Activated T-cell treated with anti-CD3 and anti-CD28 coated beads, Interleukin-2, amount 50 U/mL, for 4 hours (primary cell): ENCODE data around the gene SLC6A3. TPM values are rescaled to one million over a fixed set of nuclear protein-coding genes. Genes with fewer than 3 reads are reported as not detected.
"Not testable (repeated sequence)": the region's sequence is repeated elsewhere in the genome, so short reads cannot be mapped to it uniquely, and the experiment has no call there.

Experiments used
- ATAC-seq, 2 donors: fragments of 200-7000 bp; cut with Tn5 transposase; one replicate each; pipeline ENCODE4 v1.10.0; 2021
- DNase-seq: peaks from one replicate; pipeline ENCODE4 v3.0.0-alpha.2; 2020
- H3K27me3 Mint-ChIP-seq: one replicate; pipeline ENCODE4 v1.8.0; 2021; ENCODE audit warnings: low read depth, mixed read lengths
- H3K36me3 Mint-ChIP-seq: one replicate; pipeline ENCODE4 v1.8.0; 2022; ENCODE audit warnings: mixed read lengths; ENCODE audit not compliant: insufficient read depth
- H3K4me1 Mint-ChIP-seq: one replicate; pipeline ENCODE4 v1.8.0; 2021; ENCODE audit warnings: low read depth, mixed read lengths
- H3K4me3 Mint-ChIP-seq: one replicate; pipeline ENCODE4 v1.8.0; 2021; ENCODE audit warnings: mild to moderate bottlenecking, moderate library complexity, mixed read lengths
- H3K9me3 Mint-ChIP-seq: one replicate; pipeline ENCODE4 v1.8.0; 2021; ENCODE audit warnings: mixed read lengths
- total RNA-seq, 3 donors: library from RNA; stranded (reverse); gene quantifications; one replicate each; pipeline ENCODE4 v1.2.1, GENCODE V29; 2021

SLC6A3 gene
- total RNA-seq, 3 donors from 2014 or later: not detected

- Mint-ChIP-seq H3K36me3 (peaks cover 11% of the 10 kb centered on the region), H3K27me3 (no peaks in the 10 kb centered on the region), H3K9me3 (no peaks in the 10 kb centered on the region), H3K4me1 (peaks cover 6% of the 10 kb centered on the region), H3K4me3 (no peak overlapping the region)
- ATAC-seq (no peak), DNase-seq (no peak)
Measured at GRCh38 chr5:1481959-1482331, 36.7 kb upstream of the SLC6A3 start.

DNA sequence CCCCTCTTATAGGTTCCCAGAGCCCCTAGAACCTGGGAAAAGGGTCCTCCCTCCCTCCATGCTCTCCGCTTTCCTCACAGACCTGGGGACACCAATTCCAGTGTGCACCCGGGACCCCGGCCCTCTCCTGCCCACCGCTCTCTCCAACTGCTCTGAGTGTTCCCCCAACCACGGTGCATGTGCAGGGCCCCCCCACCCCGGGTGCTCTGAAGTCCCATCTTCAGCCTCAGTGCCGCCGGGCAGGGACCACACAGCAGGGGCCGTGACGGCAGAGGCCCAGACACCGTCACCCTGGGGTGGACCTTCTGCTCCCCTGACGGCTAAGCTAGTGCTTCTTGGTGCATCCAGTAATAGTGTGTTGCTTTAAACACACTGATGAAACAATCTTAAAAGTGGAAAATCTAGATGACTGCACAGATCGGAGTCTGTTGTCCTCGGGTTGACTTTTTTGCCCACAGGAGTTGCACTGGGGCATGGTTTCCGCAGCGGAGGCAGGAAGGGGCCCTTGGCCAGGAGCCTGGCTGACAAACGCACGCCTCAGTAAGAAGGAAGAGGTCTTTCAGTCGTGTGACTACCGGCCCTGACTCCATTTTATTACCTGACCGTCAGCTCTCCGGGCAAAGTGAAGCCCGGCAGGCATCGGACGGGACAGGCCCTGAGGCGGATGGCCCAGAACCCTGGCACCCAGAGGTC lies 36.2 kb upstream of the SLC6A3 start:
- Mint-ChIP-seq H3K4me3 (no peak overlapping the region), H3K4me1 (peaks cover 6% of the 10 kb centered on the region), H3K36me3 (peaks cover 14% of the 10 kb centered on the region), H3K27me3 (no peaks in the 10 kb centered on the region), H3K9me3 (no peaks in the 10 kb centered on the region)
- ATAC-seq (no peak), DNase-seq (no peak)

- Mint-ChIP-seq H3K9me3 (no peaks in the 10 kb centered on the region), H3K36me3 (peaks cover 14% of the 10 kb centered on the region), H3K27me3 (no peaks in the 10 kb centered on the region), H3K4me1 (peaks cover 6% of the 10 kb centered on the region), H3K4me3 (no peak overlapping the region)
- DNase-seq (no peak), ATAC-seq (no peak)
Measured at GRCh38 chr5:1480806-1481205, 35.6 kb upstream of the SLC6A3 start.

DNA sequence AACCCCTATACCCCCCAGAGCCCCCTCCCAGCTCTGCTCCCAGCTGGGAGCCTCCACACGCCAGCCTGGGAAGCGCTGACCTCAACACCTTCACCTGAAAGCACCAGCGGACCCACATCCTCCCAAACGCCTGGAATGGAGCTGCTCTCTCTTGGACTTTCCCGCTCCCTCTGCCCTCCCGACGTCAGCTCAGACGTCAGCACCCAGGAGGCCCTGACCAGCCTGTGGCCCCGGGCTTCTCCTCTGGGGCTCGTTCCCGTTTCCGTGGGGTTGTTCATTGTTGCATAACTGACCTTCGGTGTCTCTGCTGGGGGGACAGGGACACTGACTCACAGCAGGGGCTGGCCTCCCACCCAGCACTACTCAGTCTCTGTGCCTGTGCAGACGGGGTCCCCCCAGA lies 35.0 kb upstream of the SLC6A3 start:
- no peak for DNase-seq
- H3K9me3 Mint-ChIP-seq: no peaks in the 10 kb centered on the region
- peaks cover 14% of the 10 kb centered on the region for H3K36me3 Mint-ChIP-seq
- no peaks in the 10 kb centered on the region for H3K27me3 Mint-ChIP-seq
- peaks cover 5% of the 10 kb centered on the region for H3K4me1 Mint-ChIP-seq
- ATAC-seq: no peak
- peak overlapping the region; percentile 5 for H3K4me3 Mint-ChIP-seq

- Mint-ChIP-seq H3K36me3 (peaks cover 14% of the 10 kb centered on the region), H3K4me3 (no peak overlapping the region)
- peak; percentile 53 to 64 for ATAC-seq
Measured at GRCh38 chr5:1479581-1480188, 34.4 kb upstream of the SLC6A3 start.

GRCh38 chr5:1479066-1479465 lies 33.8 kb upstream of the SLC6A3 start:
- no peaks in the 10 kb centered on the region for H3K27me3 Mint-ChIP-seq
- peaks cover 4% of the 10 kb centered on the region for H3K4me1 Mint-ChIP-seq
- no peaks in the 10 kb centered on the region for H3K9me3 Mint-ChIP-seq
- ATAC-seq: no peak
- no peak for DNase-seq
- H3K36me3 Mint-ChIP-seq: peaks cover 15% of the 10 kb centered on the region
- H3K4me3 Mint-ChIP-seq: no peak overlapping the region

More at GRCh38 chr5:1479581-1480188, 34.4 kb upstream of the SLC6A3 start:
- peak; percentile 47 for DNase-seq
- H3K4me1 Mint-ChIP-seq: peaks cover 4% of the 10 kb centered on the region
- no peaks in the 10 kb centered on the region for H3K27me3 Mint-ChIP-seq
- H3K9me3 Mint-ChIP-seq: no peaks in the 10 kb centered on the region

DNA sequence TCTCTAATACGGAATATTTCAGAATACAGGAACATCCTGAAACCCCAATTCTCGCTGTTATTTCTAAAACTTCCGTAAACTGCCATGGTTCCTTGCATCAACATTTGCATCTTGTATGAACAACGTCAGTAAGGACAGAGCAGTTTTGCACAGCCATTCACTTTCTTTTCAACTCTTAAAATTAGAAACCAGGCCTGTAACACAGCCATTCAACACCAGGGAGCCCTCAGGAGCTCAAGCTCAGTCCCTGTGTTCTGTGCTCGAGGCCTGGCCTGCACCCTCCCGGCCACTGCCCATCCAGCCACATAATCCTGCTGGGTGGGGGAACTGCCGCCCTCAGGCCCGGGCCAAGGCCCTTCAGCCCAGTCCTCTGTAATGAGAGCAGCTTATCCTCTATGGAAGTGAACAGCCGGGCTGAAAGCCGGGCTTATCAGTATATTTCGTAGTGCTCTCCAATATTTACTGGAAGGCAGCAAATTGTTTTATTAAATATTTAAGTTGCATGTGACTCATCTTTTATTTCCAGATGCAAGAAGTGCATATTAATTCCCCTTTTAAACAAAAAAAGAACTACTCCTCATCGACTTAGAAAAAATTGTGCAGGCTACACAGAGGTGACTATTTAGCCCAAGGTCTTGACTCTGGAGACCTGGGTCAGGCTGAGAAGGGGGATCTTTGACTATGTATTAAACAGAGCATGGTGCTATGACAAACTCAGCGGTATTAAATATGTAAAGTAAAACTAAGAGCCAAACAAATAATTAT lies 33.2 kb upstream of the SLC6A3 start:
- DNase-seq (no peak), ATAC-seq (no peak)
- Mint-ChIP-seq H3K36me3 (peaks cover 18% of the 10 kb centered on the region), H3K27me3 (no peaks in the 10 kb centered on the region), H3K9me3 (no peaks in the 10 kb centered on the region), H3K4me3 (no peak overlapping the region), H3K4me1 (peaks cover 4% of the 10 kb centered on the region)

GRCh38 chr5:1477341-1477740 lies 32.1 kb upstream of the SLC6A3 start:
- no peak for ATAC-seq
- no peak for DNase-seq
- no peaks in the 10 kb centered on the region for H3K27me3 Mint-ChIP-seq
- H3K9me3 Mint-ChIP-seq: no peaks in the 10 kb centered on the region
- no peak overlapping the region for H3K4me3 Mint-ChIP-seq
- peaks cover 21% of the 10 kb centered on the region for H3K36me3 Mint-ChIP-seq
- H3K4me1 Mint-ChIP-seq: peaks cover 4% of the 10 kb centered on the region

GRCh38 chr5:1476967-1477310 lies 31.7 kb upstream of the SLC6A3 start:
- H3K27me3 Mint-ChIP-seq: no peaks in the 10 kb centered on the region
- no peaks in the 10 kb centered on the region for H3K9me3 Mint-ChIP-seq
- DNase-seq: no peak
- no peak overlapping the region for H3K4me3 Mint-ChIP-seq
- ATAC-seq: no peak
- H3K36me3 Mint-ChIP-seq: peaks cover 21% of the 10 kb centered on the region
- peaks cover 4% of the 10 kb centered on the region for H3K4me1 Mint-ChIP-seq

DNA sequence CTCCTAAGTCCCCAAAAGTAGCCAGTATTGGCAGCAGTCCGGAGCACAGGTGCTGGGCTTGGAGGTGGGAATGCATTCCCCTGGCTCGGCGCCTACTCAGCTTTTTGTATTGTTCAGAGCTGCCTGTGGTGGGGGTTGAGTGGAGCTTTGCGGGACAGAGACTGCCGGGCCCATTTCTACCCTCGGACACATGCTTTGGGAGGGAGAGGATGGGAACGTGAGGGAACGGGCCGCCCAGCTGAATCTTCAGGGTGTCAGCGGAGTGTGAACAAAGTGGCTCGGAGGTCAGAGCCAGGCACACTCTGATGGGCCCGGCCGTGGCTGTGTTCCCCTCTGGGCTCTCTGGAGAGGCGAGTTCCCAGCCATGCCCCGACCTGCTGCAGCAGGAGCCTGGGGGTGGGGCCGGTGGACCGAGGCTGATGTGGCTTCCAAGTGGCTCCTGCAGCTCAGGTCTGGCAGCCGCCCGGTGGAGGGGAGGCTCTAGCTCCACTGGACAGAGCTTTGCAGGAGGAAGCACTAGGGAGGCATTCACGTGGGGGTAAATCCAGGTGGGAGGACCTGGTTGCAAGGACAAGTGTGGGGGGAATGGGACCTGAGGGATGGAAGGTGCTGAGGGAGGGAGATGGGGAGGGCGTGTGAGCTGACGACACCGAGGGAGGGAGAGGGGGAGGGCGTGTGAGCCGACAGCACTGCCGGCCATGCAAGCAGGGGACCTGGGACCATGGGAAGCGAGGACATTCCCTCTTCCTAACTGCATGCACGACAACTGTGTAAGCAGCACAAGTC lies 31.1 kb upstream of the SLC6A3 start:
- peaks cover 4% of the 10 kb centered on the region for H3K4me1 Mint-ChIP-seq
- no peaks in the 10 kb centered on the region for H3K9me3 Mint-ChIP-seq
- H3K27me3 Mint-ChIP-seq: no peaks in the 10 kb centered on the region
- H3K4me3 Mint-ChIP-seq: no peak overlapping the region
- ATAC-seq (no peak), DNase-seq (no peak)
- peaks cover 18% of the 10 kb centered on the region for H3K36me3 Mint-ChIP-seq

GRCh38 chr5:1475544-1475900 lies 30.3 kb upstream of the SLC6A3 start:
- H3K36me3 Mint-ChIP-seq: peaks cover 16% of the 10 kb centered on the region
- H3K4me1 Mint-ChIP-seq, DNase-seq, ATAC-seq, H3K4me3 Mint-ChIP-seq, H3K9me3 Mint-ChIP-seq, H3K27me3 Mint-ChIP-seq: not testable (repeated sequence)

GRCh38 chr5:1474866-1475543 lies 29.8 kb upstream of the SLC6A3 start:
- DNase-seq (no peak), ATAC-seq (no peak)
- H3K4me3 Mint-ChIP-seq: no peak overlapping the region
- H3K4me1 Mint-ChIP-seq: peaks cover 2% of the 10 kb centered on the region
- H3K9me3 Mint-ChIP-seq: no peaks in the 10 kb centered on the region
- H3K36me3 Mint-ChIP-seq: peaks cover 16% of the 10 kb centered on the region
- no peaks in the 10 kb centered on the region for H3K27me3 Mint-ChIP-seq

DNA sequence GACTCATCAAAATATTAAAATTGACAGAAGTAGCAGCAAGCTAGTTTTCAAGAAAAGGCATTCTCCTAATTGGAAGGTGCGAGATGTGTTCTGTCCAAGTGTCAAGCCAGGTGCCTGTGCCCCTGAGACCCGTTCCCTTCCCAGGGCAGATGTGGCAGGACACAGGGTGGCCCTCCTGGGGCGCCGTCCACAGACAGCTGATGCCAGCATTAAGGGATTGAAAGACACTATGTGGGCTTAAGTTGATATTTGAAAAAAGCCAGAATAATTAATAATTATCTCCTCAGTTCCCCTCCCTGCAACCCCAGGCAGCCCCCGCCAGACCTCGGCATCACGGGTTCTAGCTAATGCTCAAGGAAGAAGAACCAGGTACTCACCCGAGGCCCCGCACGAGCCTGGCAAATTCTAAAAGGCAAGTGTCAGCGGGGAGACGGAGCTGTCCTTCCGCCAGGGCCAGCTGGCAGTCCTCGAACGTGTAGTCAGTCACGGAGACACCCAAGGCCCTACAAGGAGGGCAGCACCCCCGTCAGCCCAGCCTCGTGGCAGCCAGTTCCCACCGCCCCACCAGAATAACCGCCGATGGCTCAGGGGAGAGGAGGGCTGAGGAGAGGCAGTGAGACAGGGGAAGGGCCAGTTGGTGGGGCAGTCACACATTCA lies 29.1 kb upstream of the SLC6A3 start:
- H3K9me3 Mint-ChIP-seq: no peaks in the 10 kb centered on the region
- no peak overlapping the region for H3K4me3 Mint-ChIP-seq
- DNase-seq (no peak), ATAC-seq (no peak)
- H3K36me3 Mint-ChIP-seq: peaks cover 16% of the 10 kb centered on the region
- no peaks in the 10 kb centered on the region for H3K4me1 Mint-ChIP-seq
- H3K27me3 Mint-ChIP-seq: no peaks in the 10 kb centered on the region
